ENCODE data around the gene FEM1B. TPM values are rescaled to one million over a fixed set of nuclear protein-coding genes. Genes with fewer than 3 reads are reported as not detected.
A peak's percentile ranks its signal among the peaks of the same experiment; 100 is the strongest.

Gene FEM1B
- polyA plus RNA-seq, 2 of the 4 experiments (the other 2 are of a cell fraction): 19.5 to 59.1 TPM

GRCh38 chr15:68333775-68334470 is 56.4 kb downstream of the FEM1B start:
- TF ChIP-seq CTCF (IDR thresholded peaks at IDR 0.05) (no peak), JUN (IDR thresholded peaks at IDR 0.05) (no peak), MAZ (IDR thresholded peaks at IDR 0.05; ENCODE audit: borderline replicate concordance, low read depth, low read length) (no peak), SREBF2 (IDR thresholded peaks at IDR 0.05) (no peak), FOXS1 (CRISPR knock-in tag; IDR thresholded peaks at IDR 0.05) (no peak), NR3C1 (IDR thresholded peaks at IDR 0.05) (no peak), CEBPB (IDR thresholded peaks at IDR 0.05) (no peak), HOXB13 (CRISPR knock-in tag; IDR thresholded peaks at IDR 0.05; ENCODE audit: low read depth) (no peak), CHD2 (IDR thresholded peaks at IDR 0.05; ENCODE audit: low read length, partially characterized antibody) (no peak), MAFK (IDR thresholded peaks at IDR 0.05; ENCODE audit: partially characterized antibody) (no peak), NPAS2 (CRISPR knock-in tag; IDR thresholded peaks at IDR 0.05; ENCODE audit: borderline replicate concordance) (no peak)
- TF ChIP-seq, protein P1, sequence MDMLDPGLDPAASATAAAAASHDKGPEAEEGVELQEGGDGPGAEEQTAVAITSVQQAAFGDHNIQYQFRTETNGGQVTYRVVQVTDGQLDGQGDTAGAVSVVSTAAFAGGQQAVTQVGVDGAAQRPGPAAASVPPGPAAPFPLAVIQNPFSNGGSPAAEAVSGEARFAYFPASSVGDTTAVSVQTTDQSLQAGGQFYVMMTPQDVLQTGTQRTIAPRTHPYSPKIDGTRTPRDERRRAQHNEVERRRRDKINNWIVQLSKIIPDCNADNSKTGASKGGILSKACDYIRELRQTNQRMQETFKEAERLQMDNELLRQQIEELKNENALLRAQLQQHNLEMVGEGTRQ (IDR thresholded peaks at IDR 0.05): no peak
- TF ChIP-seq, protein P2, sequence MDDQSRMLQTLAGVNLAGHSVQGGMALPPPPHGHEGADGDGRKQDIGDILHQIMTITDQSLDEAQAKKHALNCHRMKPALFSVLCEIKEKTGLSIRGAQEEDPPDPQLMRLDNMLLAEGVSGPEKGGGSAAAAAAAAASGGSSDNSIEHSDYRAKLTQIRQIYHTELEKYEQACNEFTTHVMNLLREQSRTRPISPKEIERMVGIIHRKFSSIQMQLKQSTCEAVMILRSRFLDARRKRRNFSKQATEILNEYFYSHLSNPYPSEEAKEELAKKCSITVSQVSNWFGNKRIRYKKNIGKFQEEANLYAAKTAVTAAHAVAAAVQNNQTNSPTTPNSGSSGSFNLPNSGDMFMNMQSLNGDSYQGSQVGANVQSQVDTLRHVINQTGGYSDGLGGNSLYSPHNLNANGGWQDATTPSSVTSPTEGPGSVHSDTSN (IDR thresholded peaks at IDR 0.05): no peak
- ChIA-PET POLR2A (interaction anchor here (0.6 kb wide), 1 partner anchor 655 kb away, joined by 3 read pairs; no protein-coding TSS in a partner anchor), CTCF (interaction anchor here (0.7 to 4.2 kb wide), 14 partner anchors 9 to 340 kb away, joined by 3 to 35 read pairs (median 4); no protein-coding TSS in a partner anchor)
- H3K4me3 ChIP-seq: no peak overlapping the region
- H3K4me1 ChIP-seq: peaks cover 32% of the 10 kb centered on the region
- no peak overlapping the region; the same call in 2 of the 3 replicates for H3K4me2 ChIP-seq
- DNase-seq (ENCODE audit: low read depth in 1 of 2, low spot score in 1 of 2) (peak in 1 of 2 experiments; percentile 26), FAIRE-seq (no peak), ATAC-seq (no peak)
- WGBS (ENCODE audit: missing lambda C conversion rate): 79% methylated on average over 8 of the region's 8 CpGs
- no peaks in the 10 kb centered on the region for H3K9me3 ChIP-seq
- H3K27ac ChIP-seq: peak overlapping the region in 1 of 2 experiments; percentile 66; a peak in 3 of 6 replicates

- Histone ChIP-seq H3K4me3 (no peak overlapping the region), H3K27ac (peak overlapping the region; percentile 35 to 66; a peak in 4 of 6 replicates), H3K9me3 (no peaks in the 10 kb centered on the region), H3K4me1 (peaks cover 32% of the 10 kb centered on the region), H3K4me2 (0 out of 3 replicates have a peak overlapping the region, but pooled peaks have one; percentile 0)
- TF ChIP-seq SREBF2 (IDR thresholded peaks at IDR 0.05) (no peak), CTCF (IDR thresholded peaks at IDR 0.05) (no peak), CBX8 (IDR thresholded peaks at IDR 0.05) (no peak), GATA3 (IDR thresholded peaks at IDR 0.05; ENCODE audit: borderline replicate concordance) (no peak), ZFP36 (IDR thresholded peaks at IDR 0.05; ENCODE audit: borderline replicate concordance, partially characterized antibody) (no peak), FOSB (CRISPR knock-in tag; IDR thresholded peaks at IDR 0.05) (no peak), TFCP2L1 (CRISPR knock-in tag; IDR thresholded peaks at IDR 0.05) (no peak), KDM1A (IDR thresholded peaks at IDR 0.05; ENCODE audit: low read depth) (no peak)
- TF ChIP-seq, protein P2 (IDR thresholded peaks at IDR 0.05): no peak
- TF ChIP-seq, protein P3, sequence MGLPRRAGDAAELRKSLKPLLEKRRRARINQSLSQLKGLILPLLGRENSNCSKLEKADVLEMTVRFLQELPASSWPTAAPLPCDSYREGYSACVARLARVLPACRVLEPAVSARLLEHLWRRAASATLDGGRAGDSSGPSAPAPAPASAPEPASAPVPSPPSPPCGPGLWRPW (IDR thresholded peaks at IDR 0.05): no peak
- peak in 1 of 2 experiments; percentile 18; a peak in 2 of 6 replicates for ATAC-seq
- 88% methylated on average over 9 of the region's 9 CpGs for WGBS (ENCODE audit: missing lambda C conversion rate)
- ChIA-PET POLR2A (interaction anchor here (0.6 kb wide), 1 partner anchor 656 kb away, joined by 3 read pairs; no protein-coding TSS in a partner anchor), CTCF (interaction anchor here (0.7 to 4.2 kb wide), 16 partner anchors 9 to 662 kb away, joined by 3 to 35 read pairs (median 4); no protein-coding TSS in a partner anchor)
- no peak for FAIRE-seq
- no peak for DNase-seq (ENCODE audit: low read depth in 1 of 2, low spot score in 1 of 2)
Observed at GRCh38 chr15:68334661-68335124, 57.1 kb downstream of the FEM1B start.
